ENCODE data around the gene LEO1. TPM values are rescaled to one million over a fixed set of nuclear protein-coding genes. Genes with fewer than 3 reads are reported as not detected.

LEO1 gene
- 11.0 and 17.7 TPM in 2 replicates for total RNA-seq

DNA sequence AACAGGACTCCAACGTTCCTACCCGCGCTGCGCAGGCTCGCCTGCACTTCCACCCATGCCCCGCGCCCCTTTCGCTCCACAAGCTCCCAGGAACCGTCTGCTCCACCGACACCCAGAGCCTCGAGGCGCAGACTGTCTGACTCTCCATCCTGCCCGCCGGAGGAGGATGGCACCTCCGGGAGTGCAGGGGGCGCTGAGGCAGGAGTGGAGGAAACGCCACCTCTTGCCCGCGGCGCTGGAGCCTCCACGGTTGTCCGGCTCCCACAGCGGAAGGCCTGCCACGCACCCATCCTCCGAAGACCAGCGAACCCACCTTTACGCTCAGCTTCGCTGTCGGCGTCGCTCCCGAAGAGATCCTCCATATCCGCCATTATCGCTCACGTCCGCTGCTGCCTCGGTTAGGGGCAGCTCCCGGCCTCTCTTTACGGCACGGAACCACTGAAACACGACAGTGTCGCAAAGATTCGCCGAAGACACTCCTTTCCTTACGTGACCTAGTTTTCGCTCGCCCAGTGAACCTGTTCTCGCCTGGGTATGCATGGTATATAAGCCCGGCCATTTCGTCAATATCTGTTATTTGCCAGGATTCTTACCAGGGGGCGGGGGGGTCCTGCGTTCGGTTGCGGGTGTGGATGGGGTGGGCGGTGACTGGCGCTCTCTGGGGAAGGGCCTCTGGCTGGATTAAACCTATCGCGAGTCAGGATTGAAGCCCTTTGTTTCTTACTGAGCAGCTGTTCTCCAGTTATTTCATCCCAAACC, at the start of gene LEO1:
Gene LEO1, minus strand, starts transcription at position 404 of the 759 bp plus-strand sequence. Its CDS starts 33 bp downstream, at position 371.

DNA sequence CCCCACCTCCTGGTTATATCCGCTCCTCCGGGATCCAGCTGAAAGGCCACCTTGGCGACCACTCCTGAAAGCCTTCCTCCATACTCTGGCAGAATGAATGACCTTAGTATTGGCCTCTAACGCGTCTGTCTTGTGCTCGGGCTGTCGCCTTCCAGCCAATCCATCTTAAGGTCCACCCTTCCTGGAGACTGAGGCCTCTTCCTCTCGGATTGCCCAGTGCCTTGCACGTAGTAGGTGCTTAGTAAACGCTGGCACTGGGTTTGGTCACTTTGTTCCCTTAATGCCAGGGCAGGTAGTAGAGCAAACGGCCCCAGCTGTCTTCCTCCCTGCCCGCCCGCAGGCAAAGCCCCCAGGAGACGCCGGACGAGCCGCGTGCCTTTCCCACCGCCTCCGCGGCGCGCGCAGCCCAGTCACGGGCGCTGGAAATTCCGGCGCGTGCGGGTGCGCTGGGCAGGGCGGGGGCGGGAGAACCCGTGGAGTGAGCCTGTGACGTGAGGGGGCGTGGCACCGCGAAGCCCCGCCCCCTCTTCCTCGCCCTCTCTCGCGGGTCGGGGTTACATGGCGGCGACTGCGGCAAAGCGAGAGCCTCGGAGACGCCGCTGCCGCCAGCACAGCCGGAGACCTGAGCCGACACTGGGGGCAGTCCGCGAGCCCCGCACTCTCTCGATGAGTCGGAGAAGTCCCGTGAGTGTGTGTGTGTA, 47.3 kb upstream of the LEO1 start, which contains the start of gene MAPK6:
Gene MAPK6, plus strand, starts transcription at position 527 of the 701 bp plus-strand sequence. CDS start 27,242 bp downstream, outside the sequence.

Other genes with a start within 250 kb of the LEO1 start
- 6.5 and 14.1 TPM in 2 replicates for gene LYSMD2, start 234.1 kb downstream of the LEO1 start, total RNA-seq
- 5.1 and 11.5 TPM in 2 replicates for gene TMOD2, start 220.2 kb downstream of the LEO1 start, total RNA-seq
- 39.2 and 42.3 TPM in 2 replicates for gene TMOD3, start 142.1 kb downstream of the LEO1 start, total RNA-seq
- gene MAPK6, start 47.4 kb upstream of the LEO1 start, total RNA-seq: 22.4 and 44.4 TPM in 2 replicates
- gene BCL2L10, start 141.0 kb upstream of the LEO1 start, total RNA-seq: not detected in 2 replicates
- gene GNB5, start 219.6 kb upstream of the LEO1 start, total RNA-seq: 14.4 and 15.5 TPM in 2 replicates

Data from cardiac atrium fibroblast (primary cell).